GM12865 (cell line): ENCODE measurements around the gene EPAS1.

Source experiments
- DNase-seq: peaks from one replicate; pipeline ENCODE4 v3.0.0; 2010; ENCODE audit warnings: low read depth
- H3K4me3 ChIP-seq: 2 replicates; pipeline ENCODE4 v1.5.1; 2011; ENCODE audit warnings: mild to moderate bottlenecking, low read depth, low read length, control low read depth
- TF ChIP-seq, protein P1 (sequence below): IDR thresholded peaks from 2 replicates; pipeline ENCODE4 v1.5.1; 2011; ENCODE audit warnings: low read length, control low read depth, low read depth, inconsistent platforms; ENCODE audit not compliant: insufficient read depth; ENCODE audit errors: missing control alignments

Gene EPAS1

DNA sequence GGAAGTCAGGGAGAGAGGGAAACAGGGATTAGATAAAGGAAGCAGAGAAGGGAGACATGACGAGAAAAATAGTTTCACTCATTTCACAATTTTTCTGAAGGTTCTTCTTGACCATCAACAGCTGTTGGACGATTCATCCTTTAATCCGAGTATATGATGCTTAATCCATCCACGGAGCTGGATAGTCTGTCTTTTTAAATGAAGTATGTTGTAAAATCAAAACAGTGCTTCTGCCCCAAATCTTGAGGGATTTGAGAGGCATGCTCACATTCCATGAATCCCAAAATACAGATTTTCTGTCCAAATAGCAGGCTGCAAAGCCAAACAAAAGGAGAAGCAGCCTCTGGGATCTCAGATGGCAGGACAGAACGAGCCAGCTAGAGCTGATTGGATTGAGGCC is 47.5 kb downstream of the EPAS1 start:
- no peak overlapping the region for H3K4me3 ChIP-seq
- DNase-seq = no peak
- TF ChIP-seq, protein P1, sequence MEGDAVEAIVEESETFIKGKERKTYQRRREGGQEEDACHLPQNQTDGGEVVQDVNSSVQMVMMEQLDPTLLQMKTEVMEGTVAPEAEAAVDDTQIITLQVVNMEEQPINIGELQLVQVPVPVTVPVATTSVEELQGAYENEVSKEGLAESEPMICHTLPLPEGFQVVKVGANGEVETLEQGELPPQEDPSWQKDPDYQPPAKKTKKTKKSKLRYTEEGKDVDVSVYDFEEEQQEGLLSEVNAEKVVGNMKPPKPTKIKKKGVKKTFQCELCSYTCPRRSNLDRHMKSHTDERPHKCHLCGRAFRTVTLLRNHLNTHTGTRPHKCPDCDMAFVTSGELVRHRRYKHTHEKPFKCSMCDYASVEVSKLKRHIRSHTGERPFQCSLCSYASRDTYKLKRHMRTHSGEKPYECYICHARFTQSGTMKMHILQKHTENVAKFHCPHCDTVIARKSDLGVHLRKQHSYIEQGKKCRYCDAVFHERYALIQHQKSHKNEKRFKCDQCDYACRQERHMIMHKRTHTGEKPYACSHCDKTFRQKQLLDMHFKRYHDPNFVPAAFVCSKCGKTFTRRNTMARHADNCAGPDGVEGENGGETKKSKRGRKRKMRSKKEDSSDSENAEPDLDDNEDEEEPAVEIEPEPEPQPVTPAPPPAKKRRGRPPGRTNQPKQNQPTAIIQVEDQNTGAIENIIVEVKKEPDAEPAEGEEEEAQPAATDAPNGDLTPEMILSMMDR = no peak

DNA sequence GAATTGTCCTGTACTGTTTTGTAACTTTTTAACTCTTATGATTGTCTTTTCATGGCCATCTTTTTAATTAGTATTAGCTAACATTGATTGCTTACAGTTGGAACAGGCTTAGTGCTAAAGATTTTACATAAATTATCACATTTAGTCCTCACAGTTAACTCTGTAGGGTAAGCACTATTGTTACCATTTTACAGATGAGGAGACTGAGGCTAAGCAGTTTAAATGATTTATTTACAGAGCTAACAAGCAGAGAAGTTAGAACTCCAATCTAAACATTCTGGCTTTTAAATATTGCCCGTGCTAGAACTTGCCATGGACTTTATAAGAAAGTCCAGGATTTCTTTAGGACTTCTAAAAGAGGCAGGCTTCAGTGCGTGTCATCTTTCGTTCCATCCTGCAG is 48.6 kb downstream of the EPAS1 start:
- DNase-seq = no peak
- H3K4me3 ChIP-seq = no peak overlapping the region
- TF ChIP-seq, protein P1 = no peak

DNA sequence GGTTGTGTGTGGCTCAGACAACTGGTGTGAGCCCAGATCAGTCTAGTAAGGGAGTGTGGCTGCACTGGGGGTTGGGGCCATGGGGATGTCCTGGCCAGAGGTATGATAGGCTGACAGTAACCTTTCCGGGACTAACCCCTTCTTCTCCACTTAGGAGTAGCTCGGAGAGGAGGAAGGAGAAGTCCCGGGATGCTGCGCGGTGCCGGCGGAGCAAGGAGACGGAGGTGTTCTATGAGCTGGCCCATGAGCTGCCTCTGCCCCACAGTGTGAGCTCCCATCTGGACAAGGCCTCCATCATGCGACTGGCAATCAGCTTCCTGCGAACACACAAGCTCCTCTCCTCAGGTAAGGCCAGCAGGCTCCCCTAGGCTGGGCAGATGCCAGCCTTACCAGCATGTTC is 49.5 kb downstream of the EPAS1 start:
- no peak for DNase-seq
- TF ChIP-seq, protein P1 = no peak
- H3K4me3 ChIP-seq = no peak overlapping the region

DNA sequence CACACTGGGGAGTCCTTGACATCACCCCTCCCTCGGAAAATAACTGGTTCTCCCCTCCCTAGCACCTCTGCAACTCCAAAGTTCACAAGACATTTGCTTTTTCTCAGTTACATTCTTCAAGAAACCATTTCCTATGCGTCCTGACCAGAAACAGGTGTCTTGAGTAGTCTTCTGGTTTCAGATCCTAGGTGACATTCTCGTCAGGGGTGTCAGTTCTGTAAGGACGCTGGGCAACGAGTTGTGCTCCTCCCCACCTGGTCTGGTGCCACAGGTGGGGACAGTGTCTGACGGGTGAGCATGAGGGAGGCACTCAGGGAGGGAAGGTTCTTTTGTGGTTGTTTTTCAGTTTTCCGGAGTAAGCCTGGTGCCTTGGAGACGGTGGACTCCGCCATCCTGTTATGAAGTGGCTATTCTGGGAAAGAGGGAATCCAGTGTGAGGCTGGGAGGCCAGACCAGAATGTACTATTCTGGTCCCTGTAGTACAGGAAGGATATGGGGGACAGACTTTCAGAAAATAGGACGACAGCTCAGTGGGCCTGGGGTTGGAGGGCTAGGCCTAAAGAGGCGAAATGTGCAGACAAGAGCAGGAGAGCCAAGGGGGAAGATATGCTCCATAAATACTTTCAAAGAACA is 50.6 kb downstream of the EPAS1 start:
- DNase-seq = peak; percentile 44
- no peak overlapping the region for H3K4me3 ChIP-seq
- TF ChIP-seq, protein P1 = no peak

DNA sequence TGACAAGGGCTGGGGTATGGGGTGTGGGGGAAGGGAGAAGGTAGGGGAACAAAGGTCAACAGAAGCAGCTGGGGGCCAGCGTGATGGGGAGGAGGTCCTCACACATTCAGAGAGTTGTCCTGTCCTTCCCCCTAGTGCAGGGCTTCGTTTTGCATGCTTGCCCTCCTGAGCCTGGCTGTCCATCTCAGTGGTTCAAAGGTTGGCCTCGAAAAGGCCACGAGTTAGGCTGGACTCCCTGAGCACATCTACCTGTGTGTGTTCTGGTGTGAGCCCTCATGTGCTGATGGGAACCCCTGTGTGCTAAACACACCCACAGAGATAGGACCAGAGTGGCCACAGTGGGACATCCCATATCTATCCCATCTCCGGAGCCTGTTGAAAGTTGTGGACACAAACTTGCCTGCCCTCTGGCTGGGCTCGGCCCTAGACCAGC is 51.9 kb downstream of the EPAS1 start:
- no peak for DNase-seq
- TF ChIP-seq, protein P1 = no peak

DNA sequence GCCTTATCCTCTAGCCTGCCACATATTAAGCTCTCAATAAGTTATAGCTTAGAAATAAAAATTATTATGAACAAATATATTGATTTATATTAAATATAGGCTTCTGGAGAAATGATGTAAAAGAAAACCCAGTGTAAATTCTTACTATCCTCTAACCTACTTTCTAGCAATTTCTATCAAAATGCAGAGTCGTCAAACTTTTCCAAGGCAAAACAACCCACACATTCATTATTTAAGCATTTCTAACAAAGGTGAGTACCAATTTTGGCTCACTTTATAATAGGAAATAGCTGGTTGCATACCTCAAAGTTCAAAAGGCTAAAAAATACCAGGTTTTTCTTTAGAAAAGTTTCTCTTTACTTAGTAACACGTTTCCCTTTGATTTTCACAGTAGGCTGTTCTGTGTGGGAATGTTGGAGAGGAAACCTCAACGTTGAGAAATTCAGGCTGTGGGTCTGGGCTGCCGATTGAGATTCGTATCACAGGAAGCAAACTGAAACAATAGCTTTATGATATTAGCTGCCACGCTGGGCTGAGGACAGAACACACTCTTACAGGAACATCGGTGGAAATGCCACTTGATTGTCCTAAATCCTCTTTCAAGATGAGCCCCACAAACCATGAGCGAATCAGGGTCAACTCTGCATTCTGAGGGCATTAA is 53.0 kb downstream of the EPAS1 start:
- TF ChIP-seq, protein P1 = no peak
- H3K4me3 ChIP-seq = no peak overlapping the region
- DNase-seq = no peak

More for the DNA sequence above, 51.9 kb downstream of the EPAS1 start:
- no peak overlapping the region for H3K4me3 ChIP-seq
